SJCRH30 (cell line): Measurements from ENCODE around the gene CCL7. TPM values are rescaled to one million over a fixed set of nuclear protein-coding genes. Genes with fewer than 3 reads are reported as not detected.

Experiments used
- DNase-seq, 2 experiments: peaks; one replicate each; pipeline ENCODE4 v3.0.0-alpha.2; 2015 to 2020
- H3K27ac ChIP-seq: fragments of 250-450 bp; sonication (Bioruptor Pico); 2 replicates; pipeline ENCODE4 v1.5.1; 2020; ENCODE audit warnings: mild to moderate bottlenecking, moderate library complexity
- H3K27me3 ChIP-seq: fragments of 250-450 bp; sonication (Bioruptor Pico); 2 replicates; pipeline ENCODE4 v1.5.1; 2020; ENCODE audit warnings: mild to moderate bottlenecking, moderate library complexity
- H3K36me3 ChIP-seq: fragments of 250-450 bp; sonication (Bioruptor Pico); 2 replicates; pipeline ENCODE4 v1.5.1; 2020; ENCODE audit warnings: mild to moderate bottlenecking, moderate library complexity
- H3K4me1 ChIP-seq: fragments of 250-450 bp; sonication (Bioruptor Pico); 2 replicates; pipeline ENCODE4 v1.5.1; 2020; ENCODE audit warnings: mild to moderate bottlenecking, moderate library complexity
- H3K4me3 ChIP-seq: fragments of 250-450 bp; sonication (Bioruptor Pico); 2 replicates; pipeline ENCODE4 v1.5.1; 2020; ENCODE audit warnings: mild to moderate bottlenecking, moderate library complexity
- H3K9me3 ChIP-seq: fragments of 250-450 bp; sonication (Bioruptor Pico); replicated peaks from 2 replicates; pipeline ENCODE4 v1.5.1; 2020; ENCODE audit warnings: mild to moderate bottlenecking, moderate library complexity
- total RNA-seq: library from RNA; depleted of rRNA; stranded (reverse); fragments of >200 nt; shearing (Covaris generic); gene quantifications from 2 replicates; pipeline ENCODE4 v1.2.3, GENCODE V29; 2014

Gene CCL7
- total RNA-seq, 1 experiment from 2014 or later: not detected

- Histone ChIP-seq H3K27me3 (peaks cover 6% of the 10 kb centered on the region; the same call in 1 of the 2 replicates), H3K4me3 (no peak overlapping the region), H3K27ac (no peak overlapping the region), H3K4me1 (no peaks in the 10 kb centered on the region), H3K9me3 (no peaks in the 10 kb centered on the region), H3K36me3 (no peaks in the 10 kb centered on the region)
- DNase-seq: no peak
These were observed 20.6 kb downstream of the CCL7 start for GRCh38 chr17:34290586-34290985.

GRCh38 chr17:34291721-34292348 is 21.8 kb downstream of the CCL7 start:
- no peak for DNase-seq
- Histone ChIP-seq H3K9me3 (no peaks in the 10 kb centered on the region), H3K27ac (no peak overlapping the region), H3K36me3 (no peaks in the 10 kb centered on the region), H3K4me1 (no peaks in the 10 kb centered on the region), H3K4me3 (no peak overlapping the region), H3K27me3 (peaks cover 3% of the 10 kb centered on the region; the same call in 1 of the 2 replicates)

DNA sequence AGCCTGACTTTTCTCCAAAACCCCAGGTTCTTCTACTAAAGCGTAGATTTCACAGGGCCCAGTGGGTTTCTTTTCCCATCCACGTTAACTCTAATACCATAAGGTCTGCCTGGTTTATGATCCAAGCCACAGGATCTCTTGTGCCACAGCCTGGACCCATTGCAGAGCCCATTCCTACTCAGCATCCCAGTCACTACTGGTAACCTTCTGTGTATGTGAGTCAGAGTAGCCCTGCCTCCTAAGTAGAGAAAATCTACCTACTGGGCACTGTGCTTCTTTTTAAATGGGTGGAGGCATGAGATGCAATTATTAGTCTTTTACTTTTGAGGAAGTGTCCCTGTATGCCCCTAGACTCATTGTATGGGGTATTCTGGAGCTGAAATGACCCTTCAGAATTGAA is 29.0 kb downstream of the CCL7 start:
- DNase-seq: no peak
- Histone ChIP-seq H3K9me3 (no peaks in the 10 kb centered on the region), H3K36me3 (no peaks in the 10 kb centered on the region), H3K27me3 (0 out of 2 replicates have a peak, but pooled peaks cover 3% of the 10 kb centered on the region), H3K27ac (no peak overlapping the region), H3K4me1 (peaks cover 16% of the 10 kb centered on the region), H3K4me3 (no peak overlapping the region)

DNA sequence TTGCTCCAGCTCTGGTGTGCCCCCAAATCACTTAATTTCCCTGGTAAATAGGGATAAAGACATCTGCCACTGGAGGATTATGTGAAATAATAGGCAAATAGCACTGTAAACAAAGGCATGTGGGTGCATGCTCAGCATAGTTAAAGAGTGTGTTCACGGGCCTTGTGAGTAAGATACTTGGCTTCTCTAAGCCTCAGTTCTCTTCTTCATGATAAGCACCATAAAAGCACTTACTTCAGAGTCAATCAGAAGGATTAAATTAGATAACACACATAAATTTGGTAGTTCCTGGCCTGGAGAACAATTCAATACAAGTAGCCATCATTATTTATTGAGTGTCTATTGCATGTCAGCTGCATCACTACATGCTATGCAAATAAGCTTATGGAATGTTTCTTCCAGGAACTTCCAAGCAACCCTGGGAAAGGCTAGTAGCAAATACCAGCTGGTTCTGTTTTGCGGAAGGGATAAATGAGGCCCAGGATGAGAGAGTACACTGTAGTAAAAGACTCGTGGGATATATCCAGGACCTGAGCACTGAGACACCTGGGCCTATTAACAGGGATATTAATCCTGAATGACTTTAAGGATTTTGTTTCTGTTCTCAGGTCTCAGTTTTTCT is 30.0 kb downstream of the CCL7 start:
- H3K27me3 ChIP-seq: 0 out of 2 replicates have a peak, but pooled peaks cover 3% of the 10 kb centered on the region
- H3K9me3 ChIP-seq: no peaks in the 10 kb centered on the region
- peaks cover 16% of the 10 kb centered on the region for H3K4me1 ChIP-seq
- H3K4me3 ChIP-seq: no peak overlapping the region
- peak overlapping the region; percentile 30 for H3K27ac ChIP-seq
- DNase-seq: peak in 1 of 2 experiments; percentile 11
- no peaks in the 10 kb centered on the region for H3K36me3 ChIP-seq

DNA sequence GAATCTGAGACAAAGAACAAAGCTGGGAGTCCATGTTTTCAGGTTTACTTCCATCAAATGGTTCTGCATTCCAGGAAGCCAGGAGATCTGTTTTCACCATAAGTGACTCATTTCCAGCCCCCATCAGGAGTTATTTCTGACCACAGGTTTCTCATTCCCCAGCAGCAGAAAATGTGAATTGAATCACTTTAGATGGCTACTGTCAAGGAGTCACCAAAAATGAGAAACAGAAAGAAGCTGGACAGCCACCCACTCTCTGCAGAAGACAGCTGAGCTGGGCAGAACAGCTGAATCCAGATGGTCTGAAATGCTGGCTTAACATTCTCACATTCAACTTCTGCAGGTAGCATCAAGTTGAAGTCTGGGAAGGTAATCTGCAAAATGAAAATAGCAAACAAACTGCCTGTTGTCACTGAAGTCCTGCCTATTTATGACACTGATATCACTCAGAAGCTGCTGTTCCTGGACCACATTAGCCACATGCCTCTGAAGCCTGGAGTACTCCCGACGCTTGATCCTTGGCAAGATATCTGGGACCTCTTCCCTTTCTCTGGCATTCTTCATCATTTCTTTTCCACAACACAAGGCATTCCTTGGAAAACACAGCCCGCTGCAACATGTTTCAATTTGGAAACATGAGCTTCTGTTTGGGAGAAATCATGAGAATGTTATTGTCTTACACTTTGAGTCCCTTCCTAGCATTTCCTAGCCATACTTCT is 30.8 kb downstream of the CCL7 start:
- Histone ChIP-seq H3K27me3 (0 out of 2 replicates have a peak, but pooled peaks cover 3% of the 10 kb centered on the region), H3K4me1 (peaks cover 16% of the 10 kb centered on the region), H3K27ac (peak overlapping the region; percentile 30), H3K36me3 (no peaks in the 10 kb centered on the region), H3K9me3 (no peaks in the 10 kb centered on the region), H3K4me3 (no peak overlapping the region)
- DNase-seq: peak; percentile 29 to 48

- Histone ChIP-seq H3K27ac (no peak overlapping the region), H3K4me1 (peaks cover 16% of the 10 kb centered on the region), H3K27me3 (0 out of 2 replicates have a peak, but pooled peaks cover 3% of the 10 kb centered on the region), H3K4me3 (no peak overlapping the region), H3K9me3 (no peaks in the 10 kb centered on the region), H3K36me3 (no peaks in the 10 kb centered on the region)
- DNase-seq: no peak
These were observed 32.0 kb downstream of the CCL7 start for GRCh38 chr17:34301986-34302385.

- no peak overlapping the region for H3K27ac ChIP-seq
- H3K9me3 ChIP-seq: no peaks in the 10 kb centered on the region
- peaks cover 16% of the 10 kb centered on the region for H3K4me1 ChIP-seq
- peaks cover 3% of the 10 kb centered on the region; the same call in 1 of the 2 replicates for H3K27me3 ChIP-seq
- H3K4me3 ChIP-seq: no peak overlapping the region
- no peak for DNase-seq
- no peaks in the 10 kb centered on the region for H3K36me3 ChIP-seq
These were observed 32.6 kb downstream of the CCL7 start for GRCh38 chr17:34302636-34303035.

GRCh38 chr17:34303606-34304005 is 33.6 kb downstream of the CCL7 start:
- H3K36me3 ChIP-seq: no peaks in the 10 kb centered on the region
- H3K4me3 ChIP-seq: no peak overlapping the region
- no peaks in the 10 kb centered on the region for H3K9me3 ChIP-seq
- peaks cover 3% of the 10 kb centered on the region; the same call in 1 of the 2 replicates for H3K27me3 ChIP-seq
- peaks cover 16% of the 10 kb centered on the region for H3K4me1 ChIP-seq
- H3K27ac ChIP-seq: no peak overlapping the region
- no peak for DNase-seq

DNA sequence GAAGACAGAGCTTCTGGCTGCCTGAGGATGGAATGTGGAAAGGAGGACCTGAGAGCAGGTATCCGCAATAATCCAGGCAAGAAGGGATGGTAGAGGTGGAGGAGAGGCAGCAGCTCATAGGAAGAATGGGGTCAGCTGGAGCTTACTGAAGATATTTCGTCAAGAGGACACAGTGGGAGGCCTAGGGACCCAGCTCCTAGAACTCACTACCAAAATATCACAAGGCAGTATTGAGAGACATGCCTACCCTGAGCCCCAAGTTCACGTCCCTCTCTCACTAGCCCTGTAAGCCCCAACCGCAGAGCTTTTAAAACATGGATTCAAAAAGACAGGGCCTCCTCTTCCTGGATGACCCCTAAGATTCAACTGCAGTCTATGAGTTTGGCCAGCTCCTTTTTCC is 35.0 kb downstream of the CCL7 start:
- Histone ChIP-seq H3K27me3 (peaks cover 3% of the 10 kb centered on the region; the same call in 1 of the 2 replicates), H3K27ac (no peak overlapping the region), H3K9me3 (no peaks in the 10 kb centered on the region), H3K4me3 (no peak overlapping the region), H3K4me1 (peaks cover 12% of the 10 kb centered on the region), H3K36me3 (no peaks in the 10 kb centered on the region)
- DNase-seq: no peak

- Histone ChIP-seq H3K4me1 (peaks cover 6% of the 10 kb centered on the region), H3K27ac (no peak overlapping the region), H3K27me3 (peaks cover 3% of the 10 kb centered on the region; the same call in 1 of the 2 replicates), H3K9me3 (no peaks in the 10 kb centered on the region), H3K36me3 (no peaks in the 10 kb centered on the region), H3K4me3 (no peak overlapping the region)
- no peak for DNase-seq
These were observed 35.6 kb downstream of the CCL7 start for GRCh38 chr17:34305606-34306005.

GRCh38 chr17:34306466-34306865 is 36.4 kb downstream of the CCL7 start:
- peak; percentile 31 to 65 for DNase-seq
- H3K9me3 ChIP-seq: no peaks in the 10 kb centered on the region
- no peaks in the 10 kb centered on the region for H3K36me3 ChIP-seq
- no peaks in the 10 kb centered on the region for H3K4me1 ChIP-seq
- H3K4me3 ChIP-seq: no peak overlapping the region
- H3K27ac ChIP-seq: no peak overlapping the region
- H3K27me3 ChIP-seq: peaks cover 3% of the 10 kb centered on the region; the same call in 1 of the 2 replicates

DNA sequence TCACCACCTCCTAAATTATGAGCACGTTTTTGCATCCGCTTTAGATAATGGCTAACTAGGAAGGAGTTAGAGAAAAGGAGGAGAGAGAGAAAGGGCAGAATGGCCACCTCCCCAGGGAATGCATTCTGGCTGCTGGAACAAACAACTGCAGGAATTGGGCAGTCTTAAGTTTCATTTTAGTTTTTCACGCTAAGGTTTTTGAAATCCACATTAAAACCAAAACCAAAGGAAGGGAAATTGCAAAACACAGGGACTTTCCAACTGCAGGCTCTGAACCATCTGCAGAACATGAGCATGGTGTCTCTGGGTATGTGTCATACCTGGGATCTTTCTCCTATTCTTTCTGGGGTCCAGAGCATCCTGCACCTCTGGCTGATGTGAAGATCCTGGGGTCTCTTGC is 37.1 kb downstream of the CCL7 start:
- Histone ChIP-seq H3K36me3 (no peaks in the 10 kb centered on the region), H3K27me3 (peaks cover 3% of the 10 kb centered on the region; the same call in 1 of the 2 replicates), H3K4me1 (no peaks in the 10 kb centered on the region), H3K4me3 (no peak overlapping the region), H3K27ac (no peak overlapping the region), H3K9me3 (no peaks in the 10 kb centered on the region)
- DNase-seq: no peak

GRCh38 chr17:34308371-34308770 is 38.4 kb downstream of the CCL7 start:
- Histone ChIP-seq H3K27ac (no peak overlapping the region), H3K27me3 (no peaks in the 10 kb centered on the region; the same call in 1 of the 2 replicates), H3K36me3 (no peaks in the 10 kb centered on the region), H3K4me3 (no peak overlapping the region), H3K4me1 (no peaks in the 10 kb centered on the region), H3K9me3 (no peaks in the 10 kb centered on the region)
- no peak for DNase-seq

DNA sequence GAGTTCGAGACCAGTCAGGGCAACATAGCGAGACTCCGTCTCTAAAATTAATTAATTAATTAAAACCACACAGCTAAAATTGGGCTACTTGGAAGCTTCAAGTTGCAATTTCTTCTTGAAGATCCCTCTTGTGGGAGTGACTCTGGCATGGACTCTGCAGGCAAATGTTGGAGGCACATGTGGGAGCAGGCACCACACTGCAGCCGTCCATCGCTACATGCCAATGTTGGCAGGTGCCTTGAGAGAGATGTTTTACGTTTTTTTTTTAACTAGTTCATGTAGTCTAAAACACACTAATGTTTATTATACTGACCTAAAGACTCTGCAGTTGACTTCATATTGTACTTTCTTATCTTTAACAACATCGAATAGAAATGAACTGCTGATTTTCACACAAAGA is 41.3 kb downstream of the CCL7 start:
- Histone ChIP-seq H3K27me3 (peaks cover 8% of the 10 kb centered on the region; the same call in 1 of the 2 replicates), H3K36me3 (no peaks in the 10 kb centered on the region), H3K4me3 (no peak overlapping the region), H3K4me1 (no peaks in the 10 kb centered on the region), H3K27ac (no peak overlapping the region), H3K9me3 (no peaks in the 10 kb centered on the region)
- DNase-seq: no peak

DNA sequence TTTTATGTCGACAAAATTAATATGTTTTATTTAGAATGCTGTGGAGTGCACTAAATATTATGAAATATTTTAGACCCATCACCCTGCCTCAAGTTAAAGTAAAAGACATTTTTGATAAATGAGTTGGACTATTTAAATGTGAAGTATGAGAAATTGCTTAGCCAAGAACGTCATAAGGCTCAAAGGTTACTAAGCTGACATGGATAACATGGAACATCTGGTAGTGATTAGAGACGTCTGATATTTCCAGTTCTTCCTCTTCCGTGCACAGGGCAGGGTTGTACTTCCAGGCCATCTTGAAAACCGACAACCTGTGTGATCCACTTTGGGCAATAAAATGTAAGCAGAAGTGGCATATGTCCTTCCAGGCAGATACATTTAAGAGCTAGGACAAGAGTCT is 42.1 kb downstream of the CCL7 start:
- H3K4me3 ChIP-seq: no peak overlapping the region
- DNase-seq: no peak
- peaks cover 8% of the 10 kb centered on the region; the same call in 1 of the 2 replicates for H3K27me3 ChIP-seq
- no peaks in the 10 kb centered on the region for H3K9me3 ChIP-seq
- H3K27ac ChIP-seq: no peak overlapping the region
- no peaks in the 10 kb centered on the region for H3K4me1 ChIP-seq
- H3K36me3 ChIP-seq: no peaks in the 10 kb centered on the region
